Activated CD8-positive, alpha-beta memory T cell treated with anti-CD3 and anti-CD28 coated beads for 48 hours (primary cell): ENCODE results near the gene ILK.

Source experiments
- DNase-seq, 3 experiments: peaks; one replicate each; pipeline ENCODE4 v3.0.0-alpha.2; 2020; ENCODE audit warnings: low read depth in 2 of 3, low spot score in 2 of 3

ILK gene

GRCh38 chr11:6603287-6604080, at the start of gene ILK, which contains the start of gene RRP8:
Gene ILK, plus strand, starts transcription at chr11:6603774. Its CDS starts 498 bp downstream, at chr11:6604272.
Gene RRP8, minus strand, starts transcription at chr11:6603616. Its CDS starts 114 bp downstream, at chr11:6603502.
- DNase-seq: peak; percentile 71 to 82 (median 78)

- DNase-seq: no peak
These were observed 48.5 kb upstream of the ILK start for GRCh38 chr11:6554828-6555706.

- DNase-seq: no peak
These were observed 47.2 kb upstream of the ILK start for GRCh38 chr11:6556139-6556949.

- no peak for DNase-seq
These were observed 46.5 kb upstream of the ILK start for GRCh38 chr11:6557063-6557462.

- no peak for DNase-seq
These were observed 45.6 kb upstream of the ILK start for GRCh38 chr11:6557761-6558674.

- DNase-seq: no peak
These were observed 44.2 kb upstream of the ILK start for GRCh38 chr11:6559369-6559768.

- no peak for DNase-seq
These were observed 42.3 kb upstream of the ILK start for GRCh38 chr11:6561288-6561687.

GRCh38 chr11:6563121-6563619, 40.4 kb upstream of the ILK start:
- no peak for DNase-seq

GRCh38 chr11:6563667-6564066, 39.9 kb upstream of the ILK start:
- DNase-seq: no peak

- no peak for DNase-seq
These were observed 38.2 kb upstream of the ILK start for GRCh38 chr11:6565325-6565724.

GRCh38 chr11:6565988-6566703, 37.4 kb upstream of the ILK start:
- no peak for DNase-seq

GRCh38 chr11:6566704-6567370, 36.7 kb upstream of the ILK start:
- DNase-seq: no peak

GRCh38 chr11:6567371-6567745, 36.2 kb upstream of the ILK start:
- no peak for DNase-seq

GRCh38 chr11:6568191-6568918, 35.2 kb upstream of the ILK start:
- DNase-seq: no peak

GRCh38 chr11:6569706-6570105, 33.9 kb upstream of the ILK start:
- DNase-seq: no peak

GRCh38 chr11:6570691-6571427, 32.7 kb upstream of the ILK start:
- DNase-seq: no peak

GRCh38 chr11:6571434-6572008, 32.1 kb upstream of the ILK start:
- no peak for DNase-seq
